H1 (cell line): ENCODE measurements around the gene TOM1. TPM values are rescaled to one million over a fixed set of nuclear protein-coding genes. Genes with fewer than 3 reads are reported as not detected.

ENCODE experiments used
- CTCF ChIA-PET: fragments of 300-600 bp; sonication (Branson Sonifier 250); formaldehyde crosslinking; loops from one replicate; lab custom pipeline; 2021; ENCODE audit not compliant: partially characterized antibody; lab: Charles Lee
- POLR2A ChIA-PET: fragments of 300-600 bp; sonication (Branson Sonifier 250); formaldehyde crosslinking; loops from one replicate; lab custom pipeline; 2021; ENCODE audit warnings: inconsistent platforms; ENCODE audit not compliant: partially characterized antibody; lab: Charles Lee
- DNase-seq, 2 experiments: peaks; one replicate each; pipeline versions ENCODE4 v3.0.0 to v3.0.0-alpha.2; 2010 to 2022; ENCODE audit warnings: low spot score in 2 of 2, low read depth in 1 of 2, mixed read lengths in 1 of 2
- FAIRE-seq: peaks from 2 replicates; lab custom pipeline; 2011; peaks lifted over from hg19 to GRCh38; lab: Jason Lieb, UNC
- H2AFZ ChIP-seq: 2 replicates; pipeline ENCODE4 v1.8.1; 2012; ENCODE audit warnings: low read length, inconsistent platforms
- H2AK5ac ChIP-seq: 2 replicates; pipeline ENCODE4 v1.6.1; 2013; ENCODE audit warnings: low read depth, low read length
- H2BK120ac ChIP-seq: replicated peaks from 2 replicates; pipeline ENCODE3; 2013; ENCODE audit warnings: low read depth, low read length, inconsistent platforms
- H2BK12ac ChIP-seq: 2 replicates; pipeline ENCODE4 v1.6.1; 2013; ENCODE audit warnings: low read depth, low read length
- H2BK15ac ChIP-seq: 2 replicates; pipeline ENCODE4 v1.6.1; 2013; ENCODE audit warnings: low read length
- H2BK20ac ChIP-seq: 2 replicates; pipeline ENCODE4 v1.6.1; 2013; ENCODE audit warnings: low read length
- H2BK5ac ChIP-seq: 2 replicates; pipeline ENCODE4 v1.6.1; 2013; ENCODE audit warnings: low read depth, low read length
- H3K14ac ChIP-seq: 2 replicates; pipeline ENCODE4 v1.6.1; 2013; ENCODE audit warnings: inconsistent platforms; ENCODE audit not compliant: insufficient read length
- H3K18ac ChIP-seq: 2 replicates; pipeline ENCODE4 v1.6.1; 2013; ENCODE audit warnings: low read length; ENCODE audit errors: extremely low read depth
- H3K23ac ChIP-seq: 2 replicates; pipeline ENCODE4 v1.6.1; 2013; ENCODE audit warnings: inconsistent platforms; ENCODE audit not compliant: insufficient read length
- H3K23me2 ChIP-seq: 2 replicates; pipeline ENCODE4 v1.6.1; 2013; ENCODE audit warnings: low read depth, low read length
- H3K27ac ChIP-seq: 2 replicates; pipeline ENCODE4 v1.6.1; 2011; ENCODE audit warnings: low read depth, low read length, inconsistent platforms
- H3K27me3 ChIP-seq, 4 experiments: replicated peaks in 1 of 4; 1 replicate in 1 of 4; 2 replicates in 3 of 4; pipeline versions ENCODE4 v1.6.1 to v1.8.1; 2011 to 2013; ENCODE audit warnings: low read length in 3 of 4, mild to moderate bottlenecking in 3 of 4, inconsistent platforms in 2 of 4, mixed read lengths in 2 of 4, moderate library complexity in 1 of 4; ENCODE audit not compliant: control insufficient read depth in 3 of 4, insufficient read depth in 3 of 4; ENCODE audit errors: extremely low read depth in 1 of 4
- H3K36me3 ChIP-seq, 4 experiments: 2 replicates each; pipeline versions ENCODE4 v1.6.1 to v1.8.1; 2011 to 2013; ENCODE audit warnings: mild to moderate bottlenecking in 4 of 4, low read length in 3 of 4, moderate library complexity in 2 of 4, control low read depth in 1 of 4, inconsistent platforms in 1 of 4; ENCODE audit not compliant: insufficient read depth in 4 of 4, control insufficient read depth in 2 of 4
- H3K4ac ChIP-seq: replicated peaks from 2 replicates; pipeline ENCODE3; 2013; ENCODE audit warnings: low read length, low read depth, mixed read lengths, inconsistent platforms; ENCODE audit not compliant: insufficient read length
- H3K4me1 ChIP-seq, 4 experiments: replicated peaks in 1 of 4; 1 replicate in 1 of 4; 2 replicates in 3 of 4; pipeline versions ENCODE4 v1.6.1 to v1.8.1; 2011 to 2013; ENCODE audit warnings: low read length in 3 of 4, inconsistent platforms in 2 of 4, mixed read lengths in 1 of 4; ENCODE audit not compliant: insufficient read depth in 4 of 4, control insufficient read depth in 3 of 4
- H3K4me2 ChIP-seq, 2 experiments: 2 replicates each; pipeline versions ENCODE4 v1.6.1 to v1.8.1; 2011 to 2013; ENCODE audit warnings: low read depth in 2 of 2, low read length in 2 of 2, control low read depth in 1 of 2, inconsistent platforms in 1 of 2, mild to moderate bottlenecking in 1 of 2; ENCODE audit not compliant: insufficient read depth in 1 of 2
- H3K4me3 ChIP-seq, 4 experiments: fragments of 200-600, 300-600 bp in 1 of 4; sonication (generic), shearing (Covaris generic), sonication (Bioruptor Twin) in 1 of 4; 2 replicates each; pipeline versions ENCODE4 v1.5.1 to v1.8.1; 2011 to 2016; ENCODE audit warnings: low read length in 4 of 4, low read depth in 3 of 4, control low read depth in 2 of 4, inconsistent platforms in 2 of 4, mild to moderate bottlenecking in 2 of 4, mixed read lengths in 1 of 4, moderate library complexity in 1 of 4; ENCODE audit not compliant: insufficient read depth in 2 of 4; ENCODE audit errors: extremely low read depth in 1 of 4
- H3K56ac ChIP-seq: replicated peaks from 2 replicates; pipeline ENCODE3; 2013; ENCODE audit warnings: low read depth, mild to moderate bottlenecking, mixed read lengths, low read length, inconsistent platforms; ENCODE audit not compliant: insufficient read length
- H3K79me1 ChIP-seq: 2 replicates; pipeline ENCODE4 v1.6.1; 2013; ENCODE audit warnings: low read depth, low read length, control low read depth
- H3K79me2 ChIP-seq, 2 experiments: 2 replicates each; pipeline versions ENCODE4 v1.6.1 to v1.8.1; 2012 to 2013; ENCODE audit warnings: low read length in 2 of 2, mild to moderate bottlenecking in 2 of 2, inconsistent platforms in 1 of 2; ENCODE audit not compliant: insufficient read depth in 2 of 2, control insufficient read depth in 1 of 2
- H3K9ac ChIP-seq, 4 experiments: replicated peaks in 1 of 4; 1 replicate in 1 of 4; 2 replicates in 3 of 4; pipeline versions ENCODE4 v1.6.1 to v1.8.1; 2011 to 2013; ENCODE audit warnings: low read depth in 3 of 4, low read length in 3 of 4, control low read depth in 2 of 4, mild to moderate bottlenecking in 2 of 4, moderate library complexity in 2 of 4, inconsistent platforms in 1 of 4; ENCODE audit errors: extremely low read depth in 1 of 4
- H3K9me3 ChIP-seq, 2 experiments: 2 replicates each; pipeline versions ENCODE4 v1.6.1 to v1.8.1; 2012 to 2013; ENCODE audit warnings: mild to moderate bottlenecking in 2 of 2, moderate library complexity in 2 of 2, control low read depth in 1 of 2, inconsistent platforms in 1 of 2, low read depth in 1 of 2, low read length in 1 of 2, mixed read lengths in 1 of 2; ENCODE audit not compliant: insufficient read depth in 2 of 2
- H4K20me1 ChIP-seq, 2 experiments: replicated peaks in 1 of 2; 2 replicates each; pipeline versions ENCODE3 to v1.8.1; 2011 to 2013; ENCODE audit warnings: inconsistent platforms in 2 of 2, low read length in 2 of 2, mild to moderate bottlenecking in 1 of 2; ENCODE audit not compliant: insufficient read depth in 2 of 2, control insufficient read depth in 1 of 2
- H4K5ac ChIP-seq: 2 replicates; pipeline ENCODE4 v1.6.1; 2013; ENCODE audit warnings: low read length, low read depth, mixed read lengths, inconsistent platforms; ENCODE audit not compliant: insufficient read length
- H4K8ac ChIP-seq: 2 replicates; pipeline ENCODE4 v1.8.0; 2013; ENCODE audit warnings: mild to moderate bottlenecking, moderate library complexity, low read length, inconsistent platforms; ENCODE audit not compliant: insufficient read depth; ENCODE audit errors: extremely low read depth
- H4K91ac ChIP-seq: replicated peaks from 2 replicates; pipeline ENCODE3; 2013; ENCODE audit warnings: low read length, mixed read lengths, inconsistent platforms; ENCODE audit not compliant: insufficient read length
- CHD2 ChIP-seq: IDR thresholded peaks from 2 replicates; pipeline ENCODE4 v1.6.1; 2012; ENCODE audit warnings: low read length, improper control_type of control experiment
- CTBP2 ChIP-seq: IDR thresholded peaks from 2 replicates; pipeline ENCODE4 v1.7.0; 2011; ENCODE audit warnings: borderline replicate concordance, mild to moderate bottlenecking, moderate library complexity, mixed read lengths, low read length; ENCODE audit not compliant: insufficient read depth, insufficient read length
- WGBS, 2 experiments: shearing (Covaris generic) in 1 of 2; methylation state at CpG; one replicate each; pipeline versions ENCODE4 v1.1.6 to v1.1.7; 2013 to 2015; ENCODE audit warnings: low lambda C conversion rate in 2 of 2, mixed read lengths in 2 of 2, inconsistent platforms in 1 of 2, low coverage in 1 of 2, missing lambda C conversion rate in 1 of 2; ENCODE audit not compliant: insufficient replicate concordance in 2 of 2, insufficient coverage in 1 of 2, insufficient read length in 1 of 2; ENCODE audit errors: extremely low coverage in 1 of 2, missing lambda C conversion rate in 1 of 2; 5-methylcytosine and 5-hydroxymethylcytosine counted together
- polyA plus RNA-seq, 7 experiments: library from polyadenylated mRNA; depleted of rRNA in 3 of 7; stranded (reverse) in 5 of 7; unstranded in 2 of 7; fragments of >200 nt in 5 of 7; fragments of 200-250 nt in 2 of 7; gene quantifications; 1 replicate in 5 of 7; 2 replicates in 1 of 7; 4 replicates in 1 of 7; pipeline versions ENCODE4 v1.2.1 to v1.2.3, GENCODE V29; 2011 to 2013; ENCODE audit warnings: missing spikeins in 2 of 7, mixed read lengths in 2 of 7
- total RNA-seq: library from RNA; stranded (reverse); fragmentation: NEBNext Ultra II Directional; extraction: Animal tissue kit (Norgen Biotek cat#: 25700); gene quantifications from 2 replicates; pipeline ENCODE4 v1.2.1, GENCODE V29; 2021

The TOM1 gene
- total and polyA plus RNA-seq, 2 of the 8 experiments (the other 6 are each of a cell fraction or from before 2014, with no cell fraction given), result 25.1 to 39.2 TPM

GRCh38 chr22:35314161-35314942 is 14.7 kb downstream of the TOM1 start:
- Histone ChIP-seq H3K27ac (no peak overlapping the region), H3K9me3 (no peaks in the 10 kb centered on the region), H4K5ac (no peak overlapping the region), H2AK5ac (0 out of 2 replicates have a peak overlapping the region, but pooled peaks have one; percentile 75), H4K8ac (no peak overlapping the region), H3K79me1 (peaks cover 7% of the 10 kb centered on the region), H3K23me2 (no peaks in the 10 kb centered on the region), H3K4me3 (no peak overlapping the region), H3K14ac (no peak overlapping the region), H2BK5ac (no peak overlapping the region), H2BK20ac (no peak overlapping the region), H3K23ac (no peak overlapping the region), H3K79me2 (no peaks in the 10 kb centered on the region), H2BK120ac (no peak overlapping the region), H2BK12ac (no peak overlapping the region), H3K36me3 (no peaks in the 10 kb centered on the region; a peak in 1 of 8 replicates), H3K4ac (no peak overlapping the region), H3K56ac (no peak overlapping the region), H3K4me1 (peaks cover 0 to 2% (median 0%) of the 10 kb centered on the region in 4 experiments; a peak in 3 of 7 replicates), H2BK15ac (no peak overlapping the region), H3K4me2 (no peak overlapping the region), H4K91ac (peak overlapping the region; percentile 34), H4K20me1 (peaks cover 2 to 6% of the 10 kb centered on the region in 2 experiments), H3K18ac (no peak overlapping the region), H3K27me3 (no peaks in the 10 kb centered on the region), H3K9ac (no peak overlapping the region), H2AFZ (no peak overlapping the region)
- TF ChIP-seq CTBP2, result no peak
- TF ChIP-seq CHD2, result 0 out of 2 replicates have a peak, but pooled peaks have one; percentile 53
- POLR2A ChIA-PET, result interaction anchor here (1.5 kb wide), 2 partner anchors 13 to 31 kb away, joined by 3 to 4 read pairs; no protein-coding TSS in a partner anchor
- WGBS, 2 experiments, result 83% methylated on average over 16 of the region's 16 CpGs; no CpG with 5 or more reads in 1 of the 2 experiments
- no peak for FAIRE-seq
- no peak for DNase-seq
- CTCF ChIA-PET, result interaction anchor here (1.1 kb wide), 1 partner anchor 10 kb away, joined by 4 read pairs; no protein-coding TSS in a partner anchor
